HG03103 (cell line): ENCODE data around the gene VEPH1.

ENCODE experiments used
- ATAC-seq: cut with Tn5 transposase; IDR thresholded peaks from one replicate; pipeline ENCODE4 v1.9.1; 2021; ENCODE audit warnings: low read depth; ENCODE audit not compliant: unreplicated experiment

Gene VEPH1

GRCh38 chr3:157393113-157393512 is 110.1 kb downstream of the VEPH1 start:
- no peak for ATAC-seq

GRCh38 chr3:157392104-157392503 is 111.1 kb downstream of the VEPH1 start:
- no peak for ATAC-seq

GRCh38 chr3:157390713-157391515 is 112.3 kb downstream of the VEPH1 start:
- no peak for ATAC-seq

GRCh38 chr3:157388976-157389375 is 114.2 kb downstream of the VEPH1 start:
- ATAC-seq: no peak

GRCh38 chr3:157387708-157388435 is 115.3 kb downstream of the VEPH1 start:
- ATAC-seq: no peak

- no peak for ATAC-seq
Measured at GRCh38 chr3:157384491-157384890, 118.7 kb downstream of the VEPH1 start.

- no peak for ATAC-seq
Measured at GRCh38 chr3:157384031-157384430, 119.2 kb downstream of the VEPH1 start.

- no peak for ATAC-seq
Measured at GRCh38 chr3:157381606-157382005, 121.6 kb downstream of the VEPH1 start.

- no peak for ATAC-seq
Measured at GRCh38 chr3:157379525-157380140, 123.6 kb downstream of the VEPH1 start.

GRCh38 chr3:157376603-157377300 is 126.5 kb downstream of the VEPH1 start:
- ATAC-seq: no peak

GRCh38 chr3:157375342-157375986 is 127.8 kb downstream of the VEPH1 start:
- ATAC-seq: no peak

- ATAC-seq: no peak
Measured at GRCh38 chr3:157374933-157375332, 128.3 kb downstream of the VEPH1 start.

GRCh38 chr3:157373783-157374182 is 129.4 kb downstream of the VEPH1 start:
- no peak for ATAC-seq

- ATAC-seq: no peak
Measured at GRCh38 chr3:157370867-157371266, 132.3 kb downstream of the VEPH1 start.

GRCh38 chr3:157369727-157370421 is 133.3 kb downstream of the VEPH1 start:
- no peak for ATAC-seq

- ATAC-seq: no peak
Measured at GRCh38 chr3:157368171-157368570, 135.0 kb downstream of the VEPH1 start.

GRCh38 chr3:157363393-157363792 is 139.8 kb downstream of the VEPH1 start:
- ATAC-seq: no peak

- ATAC-seq: no peak
Measured at GRCh38 chr3:157362348-157362747, 140.9 kb downstream of the VEPH1 start.

GRCh38 chr3:157360044-157360443 is 143.2 kb downstream of the VEPH1 start:
- no peak for ATAC-seq

- ATAC-seq: no peak
Measured at GRCh38 chr3:157356541-157356940, 146.7 kb downstream of the VEPH1 start.
